GM12892 (cell line): ENCODE results near the gene NUBPL.

Source experiments
- POLR2A ChIP-seq: IDR thresholded peaks from 2 replicates; pipeline ENCODE4 v1.6.1; 2011; ENCODE audit warnings: low read depth, low read length, control low read depth
- POLR2AphosphoS5 ChIP-seq: IDR thresholded peaks from 2 replicates; pipeline ENCODE4 v1.6.1; 2011; ENCODE audit warnings: low read depth, low read length, control low read depth
- TAF1 ChIP-seq: IDR thresholded peaks from 2 replicates; pipeline ENCODE4 v1.6.1; 2011; ENCODE audit warnings: low read depth, mild to moderate bottlenecking, control low read depth, low read length, borderline replicate concordance

GRCh38 chr14:31572955-31573354 lies 11.8 kb downstream of the NUBPL start:
- TF ChIP-seq POLR2A (no peak), POLR2AphosphoS5 (no peak), TAF1 (no peak)
